ENCODE results near the gene APOBEC2. TPM values are rescaled to one million over a fixed set of nuclear protein-coding genes. Genes with fewer than 3 reads are reported as not detected.

The APOBEC2 gene
- total and polyA plus RNA-seq, 2 of the 13 experiments (the other 11 are each of a cell fraction or from before 2014, with no cell fraction given), result 0.09 TPM; not detected in 1

DNA sequence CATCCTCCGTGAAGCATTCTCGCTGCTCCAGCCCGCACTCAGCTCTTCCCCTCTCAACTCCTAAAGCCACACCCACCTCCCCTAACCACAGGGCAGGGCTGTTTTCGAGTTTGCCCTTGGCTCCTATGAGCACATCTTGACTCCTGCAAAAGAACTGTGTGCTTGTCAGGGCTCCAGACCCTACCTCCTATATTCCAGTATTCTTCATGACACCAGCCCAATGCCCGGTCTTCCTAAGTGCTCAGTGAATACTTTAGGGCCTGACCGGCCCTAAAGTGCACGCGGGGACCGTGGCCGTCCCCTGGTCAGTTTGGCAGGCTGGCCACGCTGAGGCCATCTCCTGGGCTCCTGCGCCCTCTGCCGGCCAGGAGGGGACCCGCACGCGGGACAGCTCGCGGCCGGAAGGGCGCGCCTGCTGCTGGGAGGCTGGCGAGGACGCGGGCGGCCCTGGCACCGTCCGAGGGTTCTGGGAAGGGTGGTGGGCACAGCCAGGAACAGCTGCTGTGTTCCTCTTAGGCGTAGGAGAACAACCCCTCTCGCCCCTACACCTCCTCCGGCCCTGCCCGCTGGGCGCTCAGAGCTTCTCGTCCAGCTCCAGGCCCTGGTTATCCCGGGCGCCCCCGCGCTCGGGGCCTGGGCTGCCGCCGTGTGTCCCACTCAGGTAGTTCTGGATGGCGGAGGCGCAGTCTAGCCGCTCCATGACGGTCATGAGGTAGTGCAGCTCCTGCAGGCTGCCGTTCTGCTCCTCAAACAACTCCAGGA is 25.0 kb upstream of the APOBEC2 start (continued):
- no peak; the same call in 1 of the 2 replicates for TF ChIP-seq ZNF367 (CRISPR knock-in tag; IDR thresholded peaks at IDR 0.05; ENCODE audit: borderline replicate concordance)
- no peak for TF ChIP-seq SOX13 (IDR thresholded peaks at IDR 0.05)
- peak in 1 of 2 experiments; percentile 23; a peak in 1 of 4 replicates for TF ChIP-seq SOX13 (CRISPR knock-in tag; conservative IDR thresholded peaks at IDR 0.05 in 1 of 2, IDR thresholded peaks at IDR 0.05 in 1 of 2)
- TF ChIP-seq JDP2 (CRISPR knock-in tag; IDR thresholded peaks at IDR 0.05; ENCODE audit: borderline replicate concordance), result no peak
- peak; percentile 86 for TF ChIP-seq ETV5 (CRISPR knock-in tag; IDR thresholded peaks at IDR 0.05; ENCODE audit: borderline replicate concordance)
- no peak for TF ChIP-seq ZFP1 (CRISPR knock-in tag; IDR thresholded peaks at IDR 0.05)
- TF ChIP-seq ZFP36 (IDR thresholded peaks at IDR 0.05; ENCODE audit: borderline replicate concordance, low read depth, low read length, partially characterized antibody), result no peak
- TF ChIP-seq, protein P1, sequence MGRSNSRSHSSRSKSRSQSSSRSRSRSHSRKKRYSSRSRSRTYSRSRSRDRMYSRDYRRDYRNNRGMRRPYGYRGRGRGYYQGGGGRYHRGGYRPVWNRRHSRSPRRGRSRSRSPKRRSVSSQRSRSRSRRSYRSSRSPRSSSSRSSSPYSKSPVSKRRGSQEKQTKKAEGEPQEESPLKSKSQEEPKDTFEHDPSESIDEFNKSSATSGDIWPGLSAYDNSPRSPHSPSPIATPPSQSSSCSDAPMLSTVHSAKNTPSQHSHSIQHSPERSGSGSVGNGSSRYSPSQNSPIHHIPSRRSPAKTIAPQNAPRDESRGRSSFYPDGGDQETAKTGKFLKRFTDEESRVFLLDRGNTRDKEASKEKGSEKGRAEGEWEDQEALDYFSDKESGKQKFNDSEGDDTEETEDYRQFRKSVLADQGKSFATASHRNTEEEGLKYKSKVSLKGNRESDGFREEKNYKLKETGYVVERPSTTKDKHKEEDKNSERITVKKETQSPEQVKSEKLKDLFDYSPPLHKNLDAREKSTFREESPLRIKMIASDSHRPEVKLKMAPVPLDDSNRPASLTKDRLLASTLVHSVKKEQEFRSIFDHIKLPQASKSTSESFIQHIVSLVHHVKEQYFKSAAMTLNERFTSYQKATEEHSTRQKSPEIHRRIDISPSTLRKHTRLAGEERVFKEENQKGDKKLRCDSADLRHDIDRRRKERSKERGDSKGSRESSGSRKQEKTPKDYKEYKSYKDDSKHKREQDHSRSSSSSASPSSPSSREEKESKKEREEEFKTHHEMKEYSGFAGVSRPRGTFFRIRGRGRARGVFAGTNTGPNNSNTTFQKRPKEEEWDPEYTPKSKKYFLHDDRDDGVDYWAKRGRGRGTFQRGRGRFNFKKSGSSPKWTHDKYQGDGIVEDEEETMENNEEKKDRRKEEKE (IDR thresholded peaks at IDR 0.05), result no peak
- TF ChIP-seq ZNF878 (CRISPR knock-in tag; IDR thresholded peaks at IDR 0.05), result no peak; the same call in 1 of the 2 replicates
- peak; percentile 71 for TF ChIP-seq RXRA (CRISPR knock-in tag; IDR thresholded peaks at IDR 0.05)
- no peak for TF ChIP-seq SYNCRIP (IDR thresholded peaks at IDR 0.05; ENCODE audit: insufficient read depth, low read depth, low read length)
- no peak for TF ChIP-seq ZNF792 (CRISPR knock-in tag; IDR thresholded peaks at IDR 0.05)
- TF ChIP-seq ZBTB7A (CRISPR knock-in tag; IDR thresholded peaks at IDR 0.05), result no peak
- TF ChIP-seq ZNF510 (CRISPR knock-in tag; IDR thresholded peaks at IDR 0.05; ENCODE audit: low read depth), result 0 out of 2 replicates have a peak, but pooled peaks have one; percentile 26
- TF ChIP-seq, protein P2, sequence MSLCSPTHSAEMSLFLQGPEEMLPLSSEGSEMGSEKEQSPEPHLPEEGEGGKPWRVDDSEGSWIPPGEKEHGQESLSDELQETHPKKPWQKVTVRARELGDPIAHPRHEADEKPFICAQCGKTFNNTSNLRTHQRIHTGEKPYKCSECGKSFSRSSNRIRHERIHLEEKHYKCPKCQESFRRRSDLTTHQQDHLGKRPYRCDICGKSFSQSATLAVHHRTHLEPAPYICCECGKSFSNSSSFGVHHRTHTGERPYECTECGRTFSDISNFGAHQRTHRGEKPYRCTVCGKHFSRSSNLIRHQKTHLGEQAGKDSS (CRISPR knock-in tag; IDR thresholded peaks at IDR 0.05; ENCODE audit: borderline replicate concordance, low read depth), result peak; percentile 78; the same call in 1 of the 2 replicates
- TF ChIP-seq, protein P3, sequence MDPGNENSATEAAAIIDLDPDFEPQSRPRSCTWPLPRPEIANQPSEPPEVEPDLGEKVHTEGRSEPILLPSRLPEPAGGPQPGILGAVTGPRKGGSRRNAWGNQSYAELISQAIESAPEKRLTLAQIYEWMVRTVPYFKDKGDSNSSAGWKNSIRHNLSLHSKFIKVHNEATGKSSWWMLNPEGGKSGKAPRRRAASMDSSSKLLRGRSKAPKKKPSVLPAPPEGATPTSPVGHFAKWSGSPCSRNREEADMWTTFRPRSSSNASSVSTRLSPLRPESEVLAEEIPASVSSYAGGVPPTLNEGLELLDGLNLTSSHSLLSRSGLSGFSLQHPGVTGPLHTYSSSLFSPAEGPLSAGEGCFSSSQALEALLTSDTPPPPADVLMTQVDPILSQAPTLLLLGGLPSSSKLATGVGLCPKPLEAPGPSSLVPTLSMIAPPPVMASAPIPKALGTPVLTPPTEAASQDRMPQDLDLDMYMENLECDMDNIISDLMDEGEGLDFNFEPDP (CRISPR knock-in tag; conservative IDR thresholded peaks at IDR 0.05), result no peak
- peak; percentile 26; the same call in 1 of the 2 replicates for TF ChIP-seq MIXL1 (CRISPR knock-in tag; IDR thresholded peaks at IDR 0.05)
- peak; percentile 55; the same call in 1 of the 2 replicates for TF ChIP-seq ZSCAN21 (CRISPR knock-in tag; IDR thresholded peaks at IDR 0.05; ENCODE audit: borderline replicate concordance)
- peak; percentile 92 for TF ChIP-seq KDM2A (CRISPR knock-in tag; IDR thresholded peaks at IDR 0.05; ENCODE audit: borderline replicate concordance, low read depth)
- TF ChIP-seq, protein P4, sequence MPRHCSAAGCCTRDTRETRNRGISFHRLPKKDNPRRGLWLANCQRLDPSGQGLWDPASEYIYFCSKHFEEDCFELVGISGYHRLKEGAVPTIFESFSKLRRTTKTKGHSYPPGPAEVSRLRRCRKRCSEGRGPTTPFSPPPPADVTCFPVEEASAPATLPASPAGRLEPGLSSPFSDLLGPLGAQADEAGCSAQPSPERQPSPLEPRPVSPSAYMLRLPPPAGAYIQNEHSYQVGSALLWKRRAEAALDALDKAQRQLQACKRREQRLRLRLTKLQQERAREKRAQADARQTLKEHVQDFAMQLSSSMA (CRISPR knock-in tag; IDR thresholded peaks at IDR 0.05), result peak; percentile 87; the same call in 1 of the 2 replicates
- no peak for TF ChIP-seq ZNF780A (CRISPR knock-in tag; IDR thresholded peaks at IDR 0.05)
- no peak for TF ChIP-seq POLR2AphosphoS5 (IDR thresholded peaks at IDR 0.05; ENCODE audit: low read depth, low read length)
- no peak for TF ChIP-seq ZNF382 (CRISPR knock-in tag; IDR thresholded peaks at IDR 0.05; ENCODE audit: borderline replicate concordance)
- no peak for TF ChIP-seq ZKSCAN5 (CRISPR knock-in tag; IDR thresholded peaks at IDR 0.05)
- TF ChIP-seq KDM4B (CRISPR knock-in tag; IDR thresholded peaks at IDR 0.05), result no peak; the same call in 1 of the 2 replicates
- no peak for TF ChIP-seq CC2D1A (CRISPR knock-in tag; IDR thresholded peaks at IDR 0.05)
